Peyer's patch (tissue), 4 donors: ENCODE data around the gene DDX19B.

Experiments used
- POLR2A ChIP-seq, 2 donors: fragments of 450-650 bp; IDR thresholded peaks; one replicate each; pipeline ENCODE4 v1.5.1; 2017; ENCODE audit warnings: antibody characterized with exemption in 2 of 2, mild to moderate bottlenecking in 2 of 2, moderate library complexity in 2 of 2
- TF ChIP-seq, protein P1 (sequence below), 6 experiments: fragments of 450-650 bp in 4 of 6; fragments of 200-600 bp in 2 of 6; sonication (generic) in 1 of 6; IDR thresholded peaks; one replicate each; pipeline ENCODE4 v1.5.1; 2017 to 2019; ENCODE audit warnings: antibody characterized with exemption in 6 of 6, mild to moderate bottlenecking in 3 of 6, moderate library complexity in 1 of 6

DNA sequence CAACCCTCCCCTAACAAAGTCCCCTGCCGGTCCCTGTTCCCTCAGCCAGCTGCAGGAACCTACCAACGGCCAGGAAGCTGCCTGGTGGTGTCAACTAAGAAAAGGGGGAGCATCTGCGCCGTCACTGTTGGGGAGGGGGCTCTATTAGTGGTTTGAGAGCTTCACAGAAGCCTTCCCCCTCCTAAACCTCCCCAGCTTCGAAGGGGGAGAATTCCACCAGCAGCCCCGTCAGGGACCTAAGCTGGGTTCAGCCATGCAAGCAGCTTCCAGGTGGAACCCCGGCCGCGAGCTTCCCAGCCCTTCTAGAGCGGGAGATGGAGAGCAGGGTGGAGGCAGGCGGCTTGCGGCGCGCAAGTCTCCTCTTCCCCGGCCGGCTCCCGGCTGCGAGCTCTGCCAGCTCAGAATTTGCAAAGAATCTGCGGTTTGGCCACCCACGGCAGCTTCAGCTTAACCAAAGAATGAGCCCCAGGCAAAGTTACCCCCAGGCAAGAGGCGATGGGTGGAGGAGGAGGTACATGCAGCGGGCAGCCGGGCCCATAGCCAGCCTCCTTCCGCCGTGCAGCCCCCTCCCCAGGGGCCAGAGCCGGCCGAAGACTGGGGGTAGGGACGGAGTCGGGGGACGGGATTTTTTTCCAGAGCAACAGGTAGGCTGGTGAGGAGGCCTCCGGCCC, 81.4 kb downstream of the DDX19B start:
- TF ChIP-seq, protein P1, sequence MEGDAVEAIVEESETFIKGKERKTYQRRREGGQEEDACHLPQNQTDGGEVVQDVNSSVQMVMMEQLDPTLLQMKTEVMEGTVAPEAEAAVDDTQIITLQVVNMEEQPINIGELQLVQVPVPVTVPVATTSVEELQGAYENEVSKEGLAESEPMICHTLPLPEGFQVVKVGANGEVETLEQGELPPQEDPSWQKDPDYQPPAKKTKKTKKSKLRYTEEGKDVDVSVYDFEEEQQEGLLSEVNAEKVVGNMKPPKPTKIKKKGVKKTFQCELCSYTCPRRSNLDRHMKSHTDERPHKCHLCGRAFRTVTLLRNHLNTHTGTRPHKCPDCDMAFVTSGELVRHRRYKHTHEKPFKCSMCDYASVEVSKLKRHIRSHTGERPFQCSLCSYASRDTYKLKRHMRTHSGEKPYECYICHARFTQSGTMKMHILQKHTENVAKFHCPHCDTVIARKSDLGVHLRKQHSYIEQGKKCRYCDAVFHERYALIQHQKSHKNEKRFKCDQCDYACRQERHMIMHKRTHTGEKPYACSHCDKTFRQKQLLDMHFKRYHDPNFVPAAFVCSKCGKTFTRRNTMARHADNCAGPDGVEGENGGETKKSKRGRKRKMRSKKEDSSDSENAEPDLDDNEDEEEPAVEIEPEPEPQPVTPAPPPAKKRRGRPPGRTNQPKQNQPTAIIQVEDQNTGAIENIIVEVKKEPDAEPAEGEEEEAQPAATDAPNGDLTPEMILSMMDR (IDR thresholded peaks at IDR 0.05) = no peak
- TF ChIP-seq POLR2A (IDR thresholded peaks at IDR 0.05) = no peak
